Loucy (cell line): ENCODE measurements around the gene GRB10.

ENCODE experiments used
- EZH2phosphoT487 ChIP-seq: fragments of 200-600 bp; IDR thresholded peaks from 2 replicates; pipeline ENCODE4 v1.6.1; 2018; ENCODE audit warnings: antibody characterized with exemption, mild to moderate bottlenecking, moderate library complexity, borderline replicate concordance
- TF ChIP-seq, protein P1 (sequence below): fragments of 200-600 bp; sonication (generic); conservative IDR thresholded peaks from 2 replicates; pipeline ENCODE4 v1.5.1; 2014; ENCODE audit warnings: mild to moderate bottlenecking, antibody characterized with exemption, low read length

- TF ChIP-seq, protein P1, sequence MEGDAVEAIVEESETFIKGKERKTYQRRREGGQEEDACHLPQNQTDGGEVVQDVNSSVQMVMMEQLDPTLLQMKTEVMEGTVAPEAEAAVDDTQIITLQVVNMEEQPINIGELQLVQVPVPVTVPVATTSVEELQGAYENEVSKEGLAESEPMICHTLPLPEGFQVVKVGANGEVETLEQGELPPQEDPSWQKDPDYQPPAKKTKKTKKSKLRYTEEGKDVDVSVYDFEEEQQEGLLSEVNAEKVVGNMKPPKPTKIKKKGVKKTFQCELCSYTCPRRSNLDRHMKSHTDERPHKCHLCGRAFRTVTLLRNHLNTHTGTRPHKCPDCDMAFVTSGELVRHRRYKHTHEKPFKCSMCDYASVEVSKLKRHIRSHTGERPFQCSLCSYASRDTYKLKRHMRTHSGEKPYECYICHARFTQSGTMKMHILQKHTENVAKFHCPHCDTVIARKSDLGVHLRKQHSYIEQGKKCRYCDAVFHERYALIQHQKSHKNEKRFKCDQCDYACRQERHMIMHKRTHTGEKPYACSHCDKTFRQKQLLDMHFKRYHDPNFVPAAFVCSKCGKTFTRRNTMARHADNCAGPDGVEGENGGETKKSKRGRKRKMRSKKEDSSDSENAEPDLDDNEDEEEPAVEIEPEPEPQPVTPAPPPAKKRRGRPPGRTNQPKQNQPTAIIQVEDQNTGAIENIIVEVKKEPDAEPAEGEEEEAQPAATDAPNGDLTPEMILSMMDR, result no peak
- TF ChIP-seq EZH2phosphoT487, result no peak
Measured at GRCh38 chr7:50619684-50620083, 163.0 kb downstream of the GRB10 start.
